Stimulated activated CD8-positive, alpha-beta memory T cell treated with anti-CD3 and anti-CD28 coated beads, Interleukin-4, amount 100 ng/mL, for 48 hours (primary cell): ENCODE data around the gene LRGUK.
"Not testable (repeated sequence)": the region's sequence is repeated elsewhere in the genome, so short reads cannot be mapped to it uniquely, and the experiment has no call there.

Experiments
- DNase-seq: peaks from one replicate; pipeline ENCODE4 v3.0.0-alpha.2; 2020

The LRGUK gene

GRCh38 chr7:134186801-134187200 lies 59.7 kb downstream of the LRGUK start:
- no peak for DNase-seq

- DNase-seq: no peak
These were observed 60.8 kb downstream of the LRGUK start for GRCh38 chr7:134187893-134188292.

DNA sequence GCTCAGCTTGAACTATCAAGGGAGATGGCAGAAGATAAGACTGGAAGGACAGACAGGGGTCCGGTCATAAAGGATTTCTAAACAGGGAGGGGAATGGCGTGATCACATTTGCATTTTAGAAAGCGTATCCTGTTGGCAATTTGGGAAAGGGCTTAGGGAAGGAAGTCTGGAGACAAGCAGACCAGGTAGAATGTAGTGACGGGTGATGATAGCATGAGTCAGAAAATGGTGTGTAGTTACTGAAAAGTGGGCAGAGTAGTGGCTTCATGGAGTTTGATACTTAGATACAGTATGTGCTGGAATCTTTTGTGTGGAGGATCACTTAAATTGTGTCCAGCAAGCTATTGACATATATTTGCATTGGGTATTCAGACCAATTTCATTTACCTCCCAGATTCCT lies 61.2 kb downstream of the LRGUK start:
- DNase-seq: no peak

DNA sequence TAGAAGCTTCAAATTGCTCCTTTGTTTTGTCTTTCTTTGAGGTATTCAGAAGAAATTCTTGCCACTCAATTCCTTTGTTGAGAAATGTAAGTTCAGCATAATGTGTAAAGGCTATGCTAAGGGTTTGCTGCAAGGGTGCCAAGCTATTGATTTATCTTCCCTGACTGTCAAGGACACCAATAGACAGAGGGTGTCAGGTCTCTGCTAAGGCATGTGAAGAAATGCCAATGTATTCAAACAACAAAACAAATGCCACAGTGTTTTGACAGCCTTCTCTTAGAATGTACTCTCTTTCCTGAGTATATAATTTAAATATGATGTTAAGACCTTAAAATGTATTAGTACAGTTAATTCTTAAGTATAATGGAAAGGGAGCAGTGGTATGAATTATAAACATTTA lies 62.4 kb downstream of the LRGUK start:
- no peak for DNase-seq

DNA sequence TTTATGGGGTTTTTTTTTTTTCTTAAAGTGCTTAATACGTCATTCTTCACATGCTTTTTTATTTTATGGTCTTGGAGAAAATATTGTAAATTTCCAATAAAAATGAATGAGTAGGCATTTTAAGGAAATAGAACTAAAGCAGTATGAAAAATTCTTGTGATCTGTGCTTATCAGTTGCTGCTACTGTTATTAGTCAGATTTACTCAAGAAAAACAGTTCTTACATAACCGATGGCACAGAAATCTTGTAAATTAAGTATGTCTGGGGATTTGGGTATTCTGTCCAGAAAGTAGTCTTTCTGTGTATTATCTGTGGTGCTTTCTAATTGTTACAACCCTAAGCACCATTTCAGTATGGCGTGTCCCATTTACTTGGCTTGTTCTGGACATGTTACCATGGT lies 64.7 kb downstream of the LRGUK start:
- no peak for DNase-seq

DNA sequence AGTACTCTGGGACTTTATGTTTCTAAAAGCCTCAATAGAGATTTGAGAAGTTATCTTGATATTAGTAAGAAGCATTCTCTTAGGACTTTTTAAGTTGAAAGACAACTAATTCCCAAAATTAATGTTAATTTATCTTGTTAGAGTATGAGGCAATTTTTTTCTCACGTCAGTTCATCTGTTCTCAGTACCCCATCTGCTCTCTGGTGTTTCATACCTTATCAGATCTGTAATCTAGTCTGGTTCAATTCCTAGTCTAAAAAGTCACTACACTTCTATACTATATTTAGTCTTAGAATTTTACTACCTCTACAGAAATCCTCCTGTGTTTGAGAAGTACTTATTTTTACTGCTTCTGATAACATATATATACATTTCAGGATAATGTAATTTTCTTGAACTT lies 66.1 kb downstream of the LRGUK start:
- no peak for DNase-seq

- no peak for DNase-seq
These were observed 68.1 kb downstream of the LRGUK start for GRCh38 chr7:134195252-134195651.

- DNase-seq: no peak
These were observed 69.3 kb downstream of the LRGUK start for GRCh38 chr7:134196439-134196838.

DNA sequence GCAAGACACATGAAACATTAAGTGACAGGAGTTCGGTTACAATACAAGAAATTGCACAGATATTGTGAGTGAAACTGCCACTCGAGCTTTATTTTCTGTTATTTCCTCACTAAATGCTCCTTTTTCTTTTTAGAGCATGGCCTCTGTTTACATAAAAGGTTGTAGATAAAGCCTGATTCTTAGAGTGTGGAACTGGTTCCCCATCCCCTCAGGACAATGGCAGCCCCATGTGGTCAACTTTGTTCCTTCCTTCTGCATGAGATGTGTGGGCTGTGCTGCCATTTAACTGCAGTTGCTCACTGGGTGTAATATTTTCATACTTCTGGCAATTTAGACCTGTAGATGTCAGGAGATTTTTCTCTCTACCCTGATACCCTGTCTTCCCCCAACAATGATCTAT lies 70.2 kb downstream of the LRGUK start:
- no peak for DNase-seq

GRCh38 chr7:134200970-134201369 lies 73.8 kb downstream of the LRGUK start:
- DNase-seq: no peak

DNA sequence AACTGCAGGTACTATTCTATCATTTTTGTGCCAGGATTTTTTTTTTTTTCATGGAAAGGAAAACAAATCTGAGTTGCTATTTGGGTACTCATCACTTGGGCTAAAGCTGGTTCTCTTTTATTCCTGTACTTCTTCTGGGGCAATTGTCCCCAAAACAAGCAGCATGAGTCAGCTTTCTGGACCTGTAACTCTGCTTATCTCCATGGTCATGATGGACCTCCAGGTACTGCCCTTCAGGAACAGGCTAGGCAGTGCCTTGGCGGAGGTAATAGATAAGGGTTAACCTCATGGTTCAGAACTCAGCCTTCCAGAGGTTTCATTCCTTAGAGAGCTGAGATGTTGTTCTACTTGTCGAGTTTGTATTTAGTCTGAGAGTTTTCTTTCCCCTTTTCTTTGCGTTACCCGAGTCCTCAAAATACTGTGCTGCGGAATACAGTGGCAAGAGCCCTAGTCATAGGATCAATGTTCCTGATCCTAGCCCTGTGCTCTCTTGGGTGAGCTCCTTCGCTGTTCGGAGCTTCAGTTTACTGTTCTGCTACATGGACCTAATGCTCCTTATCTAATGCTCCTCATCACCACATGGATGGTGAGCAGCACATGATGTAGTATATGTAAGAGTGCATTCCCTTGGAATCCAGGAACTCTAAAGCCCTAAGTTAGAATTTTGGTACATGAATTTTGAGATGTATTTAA lies 74.6 kb downstream of the LRGUK start:
- DNase-seq: no peak

- no peak for DNase-seq
These were observed 76.2 kb downstream of the LRGUK start for GRCh38 chr7:134203186-134203889.

DNA sequence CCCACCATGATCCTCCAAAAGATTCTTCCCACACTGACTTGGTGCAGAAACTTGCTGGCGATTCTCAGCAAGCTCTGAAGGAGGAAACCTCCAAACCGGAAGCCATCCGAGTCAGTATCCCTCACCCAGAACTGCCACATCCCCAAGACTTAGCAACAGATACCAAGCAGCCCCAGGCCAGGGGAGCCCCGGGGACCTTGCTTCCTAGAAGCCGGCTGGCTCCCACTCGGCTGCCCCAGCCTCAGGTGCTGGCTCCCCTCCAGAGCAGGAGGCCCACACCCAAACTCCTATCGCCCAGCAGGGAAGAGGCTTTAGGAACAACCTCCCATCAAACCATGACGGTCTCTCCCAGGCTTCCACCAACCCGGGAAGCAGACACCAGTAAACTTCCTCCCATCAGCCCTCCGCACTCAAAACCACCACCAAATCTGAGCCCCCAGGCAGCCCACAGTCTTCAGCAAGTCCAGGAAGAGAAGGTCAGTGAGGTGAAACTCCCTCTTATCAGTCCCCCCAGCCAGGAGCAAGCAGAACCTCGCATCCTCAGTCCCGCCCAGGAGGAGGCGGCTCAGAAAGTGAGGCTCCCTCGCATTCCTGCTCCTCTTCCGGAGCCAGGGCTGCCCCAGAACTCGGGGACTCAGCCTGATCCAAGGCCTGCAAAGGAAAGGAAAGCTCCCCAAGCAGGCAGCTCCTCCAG lies 82.3 kb downstream of the LRGUK start:
- no peak for DNase-seq

DNA sequence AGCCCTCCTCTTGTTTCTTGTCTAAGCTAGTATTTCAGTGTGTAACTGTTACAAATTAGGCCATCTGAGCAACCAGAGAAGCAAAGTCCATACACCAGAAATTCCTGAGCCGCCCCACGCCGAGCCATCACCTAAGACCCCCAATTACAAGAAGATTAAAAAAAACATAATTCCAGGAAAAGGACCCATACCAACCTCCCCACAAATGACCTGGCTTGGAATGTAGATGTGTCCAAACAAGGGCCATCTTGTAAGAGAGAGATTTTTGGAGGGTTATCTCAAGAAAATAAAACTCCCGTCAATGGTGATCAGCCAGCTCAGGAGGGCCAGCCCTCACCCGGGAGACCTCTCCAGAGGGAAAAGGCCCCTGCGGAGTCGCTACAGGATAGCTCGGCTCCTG lies 83.1 kb downstream of the LRGUK start:
- DNase-seq: no peak

- no peak for DNase-seq
These were observed 84.0 kb downstream of the LRGUK start for GRCh38 chr7:134210976-134211663.

DNA sequence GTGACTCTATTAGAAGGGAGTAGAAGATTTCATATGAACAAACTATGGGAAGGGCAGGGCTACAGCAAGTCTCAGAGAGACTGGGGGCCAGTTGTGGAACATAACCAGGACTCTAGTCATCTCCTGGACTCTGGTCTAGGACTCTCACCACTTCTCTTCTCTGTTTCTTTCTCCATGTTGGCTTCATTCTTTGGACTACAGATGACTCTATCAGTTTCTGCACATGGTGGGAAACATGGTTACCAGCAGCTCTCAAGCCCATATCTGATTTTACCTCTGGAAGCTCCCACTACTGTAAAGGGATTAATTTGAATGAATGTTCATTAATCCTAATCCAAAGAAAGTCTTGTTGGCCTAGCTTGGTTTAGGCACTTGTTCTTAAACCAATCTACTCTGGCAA lies 84.7 kb downstream of the LRGUK start:
- DNase-seq: no peak

DNA sequence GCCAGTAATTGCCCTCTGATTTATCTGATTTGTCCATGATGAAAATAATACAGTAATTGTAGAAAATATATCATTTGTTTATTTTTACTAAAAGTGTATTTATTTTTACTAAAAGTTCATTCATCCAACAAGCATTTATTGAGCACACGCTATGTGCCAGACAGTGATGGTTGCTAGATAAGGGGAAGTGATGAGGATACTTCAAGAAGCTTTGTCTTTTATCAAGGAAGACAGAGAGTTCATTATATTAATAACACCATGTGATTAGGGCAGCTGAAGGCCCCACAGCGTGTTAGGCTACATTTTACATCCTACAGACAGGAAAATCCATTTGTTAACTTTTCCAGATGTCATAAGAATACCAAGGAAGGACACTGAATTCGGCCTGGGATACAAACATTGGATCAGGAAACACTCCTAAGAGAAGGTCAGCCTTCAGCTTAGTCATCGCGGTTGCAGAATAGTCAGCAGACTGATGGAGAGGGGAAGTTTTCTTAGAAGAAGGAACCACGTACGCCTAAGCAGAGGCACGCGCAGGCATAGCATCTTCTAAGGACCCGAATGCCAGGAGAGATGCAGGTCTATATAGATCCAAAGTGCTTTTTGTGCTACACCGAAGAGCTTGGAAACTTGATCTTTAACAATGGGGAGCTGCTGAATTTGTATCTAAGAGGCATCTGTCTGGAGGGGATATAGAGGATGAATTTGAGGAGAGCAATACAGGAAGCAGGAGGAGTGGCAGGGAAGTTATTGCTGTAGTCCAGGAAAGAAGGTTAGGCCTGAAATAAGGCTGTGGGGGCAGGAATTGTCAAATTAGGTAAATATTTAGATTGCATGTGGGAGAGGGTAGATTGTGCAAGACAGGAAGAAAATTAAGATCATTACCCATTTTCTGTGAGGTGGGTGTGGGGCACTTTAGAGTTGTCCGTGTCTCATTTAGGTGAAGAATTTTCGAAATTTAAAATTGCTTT lies 85.7 kb downstream of the LRGUK start:
- no peak for DNase-seq

DNA sequence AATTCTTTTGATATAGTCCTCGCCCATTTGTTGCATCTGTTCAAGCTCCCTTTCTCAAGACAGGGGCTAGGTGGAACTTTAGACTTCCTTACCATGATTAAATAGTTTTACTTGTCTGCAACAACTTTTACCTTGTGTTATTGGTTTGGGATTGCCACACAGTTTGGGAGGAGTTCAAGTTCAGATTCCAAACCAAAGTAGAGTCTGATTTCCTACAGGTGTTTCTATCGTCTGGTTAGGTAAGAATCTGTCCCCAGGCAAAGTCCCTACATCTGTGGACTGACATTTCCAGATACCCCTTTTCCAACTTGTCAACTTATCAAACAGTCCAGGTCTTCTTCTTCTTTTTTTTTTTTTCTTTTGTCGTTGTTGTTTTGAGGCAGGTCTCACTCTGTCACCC lies 93.1 kb downstream of the LRGUK start:
- DNase-seq: no peak

- DNase-seq: not testable (repeated sequence)
These were observed 104.2 kb downstream of the LRGUK start for GRCh38 chr7:134231296-134231695.

GRCh38 chr7:134234216-134234615 lies 107.1 kb downstream of the LRGUK start:
- DNase-seq: no peak

- DNase-seq: no peak
These were observed 118.1 kb downstream of the LRGUK start for GRCh38 chr7:134245253-134245652.

GRCh38 chr7:134246347-134246746 lies 119.2 kb downstream of the LRGUK start:
- no peak for DNase-seq
